DOHH2 (cell line): ENCODE data around the gene IGFL2.

Experiments
- CTCF ChIP-seq: fragments of 200-600 bp; sonication (generic); IDR thresholded peaks from one replicate; pipeline ENCODE4 v1.5.1; 2014; ENCODE audit warnings: antibody characterized with exemption, mild to moderate bottlenecking, low read depth, low read length; ENCODE audit not compliant: poor library complexity, severe bottlenecking
- EZH2phosphoT487 ChIP-seq: fragments of 200-600 bp; sonication (generic); IDR thresholded peaks from 2 replicates; pipeline ENCODE4 v1.6.1; 2017; ENCODE audit warnings: borderline replicate concordance, mild to moderate bottlenecking, antibody characterized with exemption, low read length, moderate library complexity, mixed read lengths

- TF ChIP-seq CTCF (no peak), EZH2phosphoT487 (no peak)
Observed at GRCh38 chr19:46206682-46207081, 58.6 kb downstream of the IGFL2 start.
